Suprapubic skin (tissue), 4 donors: Measurements from ENCODE around the gene PHOX2A. TPM values are rescaled to one million over a fixed set of nuclear protein-coding genes. Genes with fewer than 3 reads are reported as not detected.
A peak's percentile ranks its signal among the peaks of the same experiment; 100 is the strongest.

Source experiments
- DNase-seq, 2 donors: peaks; one replicate each; pipeline ENCODE4 v3.0.0-alpha.2; 2019; ENCODE audit warnings: low spot score in 2 of 2
- H3K27ac ChIP-seq: fragments of 200-600 bp; sonication (generic); one replicate; pipeline ENCODE4 v1.5.1; 2019
- H3K27me3 ChIP-seq: fragments of 200-600 bp; sonication (generic); one replicate; pipeline ENCODE4 v1.5.1; 2019
- H3K36me3 ChIP-seq: fragments of 200-600 bp; sonication (generic); one replicate; pipeline ENCODE4 v1.5.1; 2019
- H3K4me1 ChIP-seq: fragments of 200-600 bp; sonication (generic); one replicate; pipeline ENCODE4 v1.5.1; 2019
- H3K4me3 ChIP-seq: fragments of 200-600 bp; sonication (generic); one replicate; pipeline ENCODE4 v1.5.1; 2019; ENCODE audit warnings: mild to moderate bottlenecking
- H3K9me3 ChIP-seq: fragments of 200-600 bp; sonication (generic); one replicate; pipeline ENCODE4 v1.5.1; 2019
- CTCF ChIP-seq, 2 donors: fragments of 200-600 bp in 1 of 2; fragments of 450-650 bp in 1 of 2; sonication (generic) in 1 of 2; IDR thresholded peaks; one replicate each; pipeline ENCODE4 v1.5.1; 2016 to 2019; ENCODE audit warnings: antibody characterized with exemption in 2 of 2, mild to moderate bottlenecking in 1 of 2, moderate library complexity in 1 of 2
- EP300 ChIP-seq: sonication (generic); formaldehyde crosslinking; IDR thresholded peaks from one replicate; pipeline ENCODE4 v1.6.1; 2017; ENCODE audit warnings: antibody characterized with exemption
- POLR2A ChIP-seq, 2 donors: fragments of 450-650 bp; IDR thresholded peaks; one replicate each; pipeline ENCODE4 v1.6.1; 2017; ENCODE audit warnings: antibody characterized with exemption in 2 of 2, mild to moderate bottlenecking in 2 of 2, moderate library complexity in 2 of 2
- POLR2AphosphoS5 ChIP-seq, 3 donors: sonication (generic); formaldehyde crosslinking; IDR thresholded peaks; one replicate each; pipeline ENCODE4 v1.6.1; 2017; ENCODE audit warnings: antibody characterized with exemption in 3 of 3
- whole genome bisulfite sequencing: methylation state at CpG from one replicate; pipeline ENCODE4 v1.1.5; 2018; 5-methylcytosine and 5-hydroxymethylcytosine counted together
- total RNA-seq, 4 donors: library from RNA; depleted of rRNA; stranded (reverse); fragments of >200 nt; gene quantifications; one replicate each; pipeline ENCODE4 v1.1.0, GENCODE V29; 2016

PHOX2A gene
- total RNA-seq, 4 donors from 2014 or later = not detected

- Histone ChIP-seq H3K36me3 (peaks cover 90% of the 10 kb centered on the region), H3K4me1 (peaks cover 21% of the 10 kb centered on the region), H3K9me3 (no peaks in the 10 kb centered on the region), H3K4me3 (no peak overlapping the region), H3K27ac (no peak overlapping the region), H3K27me3 (no peaks in the 10 kb centered on the region)
- peak in 1 of 2 donors; percentile 32 for DNase-seq
- TF ChIP-seq EP300 (no peak), POLR2A (IDR thresholded peaks at IDR 0.05) (no peak), CTCF (IDR thresholded peaks at IDR 0.05) (no peak), POLR2AphosphoS5 (IDR thresholded peaks at IDR 0.05) (no peak)
- 79% methylated on average over 7 of the region's 8 CpGs for WGBS
Measured at GRCh38 chr11:72233773-72234513, 10.0 kb downstream of the PHOX2A start.

DNA sequence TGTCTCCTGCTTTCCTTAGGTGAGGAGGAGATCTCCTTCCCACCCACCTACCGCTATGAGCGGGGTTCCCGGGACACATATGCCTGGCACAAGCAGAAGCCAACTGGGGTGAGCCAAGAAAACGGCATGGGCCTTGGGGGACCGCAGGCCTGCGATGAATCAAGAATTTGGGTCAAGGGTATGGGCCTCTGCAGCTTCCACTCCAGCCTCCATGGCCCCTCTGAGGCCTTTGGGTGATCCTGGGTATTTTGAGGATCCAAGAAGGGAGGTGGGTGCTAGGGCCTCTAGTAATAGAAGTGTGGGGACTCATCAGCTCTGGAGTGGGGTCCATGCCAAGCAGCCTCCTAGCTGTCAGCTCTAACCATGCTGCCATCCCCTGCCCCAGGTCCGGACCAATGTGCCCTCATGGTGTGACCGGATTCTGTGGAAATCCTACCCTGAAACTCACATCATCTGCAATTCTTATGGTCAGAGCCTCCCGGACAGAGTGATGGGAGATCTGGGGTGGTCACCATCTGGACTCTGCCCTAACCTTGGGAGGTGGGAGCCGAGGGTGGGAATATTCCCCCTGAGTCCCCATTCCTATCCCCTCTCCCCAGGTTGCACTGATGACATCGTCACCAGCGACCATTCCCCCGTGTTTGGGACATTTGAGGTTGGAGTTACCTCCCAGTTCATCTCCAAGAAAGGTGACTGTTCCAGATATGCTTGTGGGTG, 10.8 kb downstream of the PHOX2A start:
- 86% methylated on average over 7 of the region's 13 CpGs for WGBS
- peak in 1 of 2 donors; percentile 41 for DNase-seq

GRCh38 chr11:72232260-72233055, 11.5 kb downstream of the PHOX2A start:
- no peak for TF ChIP-seq POLR2AphosphoS5 (IDR thresholded peaks at IDR 0.05)
- TF ChIP-seq CTCF (IDR thresholded peaks at IDR 0.05) = no peak
- no peak for TF ChIP-seq POLR2A (IDR thresholded peaks at IDR 0.05)
- TF ChIP-seq EP300 = no peak
- peak in 1 of 2 donors; percentile 52 for DNase-seq
- Histone ChIP-seq H3K36me3 (peaks cover 96% of the 10 kb centered on the region), H3K4me1 (peaks cover 8% of the 10 kb centered on the region), H3K27ac (no peak overlapping the region), H3K27me3 (no peaks in the 10 kb centered on the region), H3K9me3 (no peaks in the 10 kb centered on the region), H3K4me3 (no peak overlapping the region)
- 93% methylated on average over 17 of the region's 18 CpGs for WGBS

More for the DNA sequence above, 10.8 kb downstream of the PHOX2A start:
- H3K9me3 ChIP-seq = no peaks in the 10 kb centered on the region
- peaks cover 97% of the 10 kb centered on the region for H3K36me3 ChIP-seq
- no peak for TF ChIP-seq CTCF (IDR thresholded peaks at IDR 0.05)
- no peak for TF ChIP-seq POLR2A (IDR thresholded peaks at IDR 0.05)
- no peak for TF ChIP-seq POLR2AphosphoS5 (IDR thresholded peaks at IDR 0.05)
- no peak for TF ChIP-seq EP300
- peaks cover 14% of the 10 kb centered on the region for H3K4me1 ChIP-seq
- H3K27ac ChIP-seq = no peak overlapping the region
- H3K27me3 ChIP-seq = no peaks in the 10 kb centered on the region
- H3K4me3 ChIP-seq = no peak overlapping the region

DNA sequence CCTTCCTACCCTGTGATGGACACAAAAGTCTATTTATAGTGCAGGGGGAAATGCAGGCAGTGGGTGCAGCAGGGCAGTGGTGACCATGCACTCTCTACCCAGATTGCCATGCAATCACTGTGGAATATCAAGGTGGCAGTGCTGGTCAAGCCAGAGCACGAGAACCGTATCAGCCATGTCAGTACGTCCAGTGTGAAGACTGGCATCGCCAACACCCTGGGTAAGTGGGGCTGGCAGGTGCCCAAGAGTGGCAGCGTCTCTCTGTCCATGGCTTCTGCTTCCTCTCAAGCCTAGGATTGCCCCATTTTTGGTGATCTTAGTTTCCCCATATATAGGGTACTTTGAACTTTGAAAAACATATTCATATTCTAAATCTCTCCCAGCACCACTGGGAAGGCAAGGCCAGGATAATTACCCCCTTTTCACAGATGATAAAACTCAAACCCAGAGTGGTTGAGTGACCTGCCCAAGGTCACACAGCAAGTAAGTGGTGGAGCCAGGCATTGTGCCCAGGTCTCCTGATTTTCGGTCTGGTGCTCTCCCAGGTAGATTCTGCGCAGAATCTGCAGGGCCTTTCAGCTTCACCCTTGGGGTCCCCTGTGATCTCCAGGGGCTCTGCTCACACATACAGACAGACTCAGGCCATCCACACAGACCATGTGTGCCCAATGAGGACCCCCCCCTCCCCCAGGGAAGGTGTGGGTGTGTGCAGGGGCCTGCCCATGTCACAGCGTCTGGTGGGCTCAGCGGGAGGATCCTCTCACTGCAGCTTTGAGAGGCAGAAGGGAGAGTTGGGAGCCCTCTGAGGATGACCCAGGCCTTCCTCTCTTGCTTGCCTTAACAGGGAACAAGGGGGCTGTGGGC, 12.3 kb downstream of the PHOX2A start:
- DNase-seq = peak in 1 of 2 donors; percentile 43
- TF ChIP-seq EP300 = no peak
- no peak for TF ChIP-seq POLR2AphosphoS5 (IDR thresholded peaks at IDR 0.05)
- TF ChIP-seq POLR2A (IDR thresholded peaks at IDR 0.05) = no peak
- TF ChIP-seq CTCF (IDR thresholded peaks at IDR 0.05) = no peak
- peaks cover 13% of the 10 kb centered on the region for H3K4me1 ChIP-seq
- no peak overlapping the region for H3K27ac ChIP-seq
- peaks cover 88% of the 10 kb centered on the region for H3K36me3 ChIP-seq
- no peaks in the 10 kb centered on the region for H3K27me3 ChIP-seq
- no peaks in the 10 kb centered on the region for H3K9me3 ChIP-seq
- 83% methylated on average over 8 of the region's 9 CpGs for WGBS
- H3K4me3 ChIP-seq = no peak overlapping the region
